Measurements from ENCODE around the gene CRIP2. TPM values are rescaled to one million over a fixed set of nuclear protein-coding genes. Genes with fewer than 3 reads are reported as not detected.

CRIP2 gene
- polyA plus RNA-seq, 1 experiment: 28.2 TPM

GRCh38 chr14:105503296-105503640 lies 28.6 kb downstream of the CRIP2 start:
- no peaks in the 10 kb centered on the region; the same call in 1 of the 2 replicates for H3K9me3 ChIP-seq (ENCODE audit: control insufficient read depth, insufficient read depth, low read length)
- POLR2A ChIA-PET: no interaction called here
- DNase-seq (ENCODE audit: low read depth, low spot score): no peak
- no peak for TF ChIP-seq CTCF (IDR thresholded peaks at IDR 0.05; ENCODE audit: low read depth, low read length)
- CTCF ChIA-PET: no interaction called here
- no peak overlapping the region for H3K27ac ChIP-seq (ENCODE audit: low read depth, low read length)
- no peak overlapping the region for H3K4me3 ChIP-seq (ENCODE audit: low read depth, low read length)
- H3K27me3 ChIP-seq (ENCODE audit: control insufficient read depth, insufficient read depth, low read length): peaks cover 5% of the 10 kb centered on the region

- Histone ChIP-seq H3K4me3 (ENCODE audit: low read depth, low read length) (no peak overlapping the region), H3K27ac (ENCODE audit: low read depth, low read length) (no peak overlapping the region), H3K9me3 (ENCODE audit: control insufficient read depth, insufficient read depth, low read length) (no peaks in the 10 kb centered on the region), H3K27me3 (ENCODE audit: control insufficient read depth, insufficient read depth, low read length) (peaks cover 5% of the 10 kb centered on the region)
- TF ChIP-seq CTCF (IDR thresholded peaks at IDR 0.05; ENCODE audit: low read depth, low read length): no peak
- DNase-seq (ENCODE audit: low read depth, low spot score): no peak
- ChIA-PET POLR2A (no interaction called here), CTCF (no interaction called here)
These were observed 29.5 kb downstream of the CRIP2 start for GRCh38 chr14:105503935-105504692.

- no peak for TF ChIP-seq CTCF (IDR thresholded peaks at IDR 0.05; ENCODE audit: low read depth, low read length)
- no peak for DNase-seq (ENCODE audit: low read depth, low spot score)
- POLR2A ChIA-PET: no interaction called here
- CTCF ChIA-PET: no interaction called here
- Histone ChIP-seq H3K27me3 (ENCODE audit: control insufficient read depth, insufficient read depth, low read length) (peaks cover 5% of the 10 kb centered on the region), H3K9me3 (ENCODE audit: control insufficient read depth, insufficient read depth, low read length) (no peaks in the 10 kb centered on the region), H3K4me3 (ENCODE audit: low read depth, low read length) (no peak overlapping the region), H3K27ac (ENCODE audit: low read depth, low read length) (no peak overlapping the region)
These were observed 30.5 kb downstream of the CRIP2 start for GRCh38 chr14:105505101-105505500.

GRCh38 chr14:105507247-105507646 lies 32.6 kb downstream of the CRIP2 start:
- ChIA-PET CTCF (interaction anchor here (0.8 kb wide), 1 partner anchor 31 kb away, joined by 3 read pairs; no protein-coding TSS in a partner anchor), POLR2A (no interaction called here)
- DNase-seq (ENCODE audit: low read depth, low spot score): no peak
- H3K27me3 ChIP-seq (ENCODE audit: control insufficient read depth, insufficient read depth, low read length): peaks cover 7% of the 10 kb centered on the region
- H3K27ac ChIP-seq (ENCODE audit: low read depth, low read length): no peak overlapping the region
- H3K4me3 ChIP-seq (ENCODE audit: low read depth, low read length): no peak overlapping the region
- TF ChIP-seq CTCF (IDR thresholded peaks at IDR 0.05; ENCODE audit: low read depth, low read length): no peak
- no peaks in the 10 kb centered on the region for H3K9me3 ChIP-seq (ENCODE audit: control insufficient read depth, insufficient read depth, low read length)

GRCh38 chr14:105508069-105508468 lies 33.4 kb downstream of the CRIP2 start:
- Histone ChIP-seq H3K4me3 (ENCODE audit: low read depth, low read length) (no peak overlapping the region), H3K27me3 (ENCODE audit: control insufficient read depth, insufficient read depth, low read length) (peaks cover 7% of the 10 kb centered on the region), H3K9me3 (ENCODE audit: control insufficient read depth, insufficient read depth, low read length) (no peaks in the 10 kb centered on the region), H3K27ac (ENCODE audit: low read depth, low read length) (no peak overlapping the region)
- no peak for TF ChIP-seq CTCF (IDR thresholded peaks at IDR 0.05; ENCODE audit: low read depth, low read length)
- CTCF ChIA-PET: no interaction called here
- DNase-seq (ENCODE audit: low read depth, low spot score): no peak
- POLR2A ChIA-PET: no interaction called here
